HepG2 (cell line): Measurements from ENCODE around the gene PAMR1. TPM values are rescaled to one million over a fixed set of nuclear protein-coding genes. Genes with fewer than 3 reads are reported as not detected.

Experiments
- ARID4A ChIP-seq: sonication (generic); formaldehyde crosslinking; IDR thresholded peaks from 2 replicates; pipeline ENCODE4 v1.5.0; 2020; ENCODE audit warnings: mild to moderate bottlenecking, missing genetic modification reagents, borderline replicate concordance
- ARID5B ChIP-seq: IDR thresholded peaks from 2 replicates; pipeline ENCODE4 v1.4.0; 2020; ENCODE audit warnings: mild to moderate bottlenecking, missing genetic modification reagents
- BHLHE40 ChIP-seq: IDR thresholded peaks from 2 replicates; pipeline ENCODE4 v1.6.1; 2011; ENCODE audit warnings: low read length, improper control_type of control experiment
- CTCF ChIP-seq: sonication (generic); formaldehyde crosslinking; IDR thresholded peaks from 2 replicates; pipeline ENCODE4 v1.5.0; 2020; ENCODE audit warnings: mild to moderate bottlenecking, missing genetic modification reagents, moderate library complexity
- HMGXB4 ChIP-seq, 2 experiments: sonication (generic) in 1 of 2; formaldehyde crosslinking in 1 of 2; IDR thresholded peaks; 2 replicates each; pipeline versions ENCODE4 v1.4.0 to v1.6.1; 2018 to 2020; ENCODE audit warnings: missing genetic modification reagents in 2 of 2, borderline replicate concordance in 1 of 2, low read depth in 1 of 2, mild to moderate bottlenecking in 1 of 2, missing biosample characterization in 1 of 2
- STAG1 ChIP-seq: sonication (generic); formaldehyde crosslinking; IDR thresholded peaks from 2 replicates; pipeline ENCODE4 v1.4.0; 2020; ENCODE audit warnings: missing genetic modification reagents
- ZFP36L1 ChIP-seq: sonication (generic); formaldehyde crosslinking; IDR thresholded peaks from 2 replicates; pipeline ENCODE4 v1.8.0; 2022; ENCODE audit warnings: mild to moderate bottlenecking, missing genetic modification reagents, moderate library complexity
- ZNF644 ChIP-seq: IDR thresholded peaks from 2 replicates; pipeline ENCODE4 v1.6.1; 2016; ENCODE audit warnings: low read depth
- ZNF687 ChIP-seq: sonication (generic); formaldehyde crosslinking; IDR thresholded peaks from 2 replicates; pipeline ENCODE4 v1.5.1; 2020; ENCODE audit warnings: mild to moderate bottlenecking, missing genetic modification reagents, moderate library complexity
- ZNF737 ChIP-seq: sonication (generic); formaldehyde crosslinking; IDR thresholded peaks from 2 replicates; pipeline ENCODE4 v1.5.0; 2020; ENCODE audit warnings: missing genetic modification reagents, mild to moderate bottlenecking, borderline replicate concordance
- polyA plus RNA-seq, 8 experiments: library from polyadenylated mRNA; depleted of rRNA in 3 of 8; stranded (reverse) in 7 of 8; unstranded in 1 of 8; fragments of >200 nt; fragmentation: Illumina TruSeq in 4 of 8; extraction: Trizol in 4 of 8; gene quantifications; 2 replicates each; pipeline versions ENCODE4 v1.2.1 to v1.2.3, GENCODE V29; 2011 to 2016; ENCODE audit warnings: low read depth in 4 of 8, missing spikeins in 1 of 8, mixed read lengths in 1 of 8; ENCODE audit not compliant: insufficient read depth in 1 of 8
- total RNA-seq, 5 experiments: library from RNA; depleted of rRNA; stranded (reverse); fragments of >200 nt; fragmentation: Illumina TruSeq; extraction: Trizol; gene quantifications; 2 replicates each; pipeline ENCODE4 v1.2.3, GENCODE V29; 2016; ENCODE audit warnings: low read depth in 1 of 5

PAMR1 gene
- total and polyA plus RNA-seq, 2 of the 13 experiments (the other 11 are each of a cell fraction or from before 2014, with no cell fraction given), result not detected

- peak; percentile 34 for TF ChIP-seq ZNF687 (CRISPR knock-in tag)
- TF ChIP-seq BHLHE40, result peak; percentile 44; the same call in 1 of the 2 replicates
- peak; percentile 29; the same call in 1 of the 2 replicates for TF ChIP-seq ZNF644 (CRISPR knock-in tag)
- TF ChIP-seq HMGXB4 (CRISPR knock-in tag; IDR thresholded peaks at IDR 0.05; ENCODE audit: borderline replicate concordance in 1 of 2, low read depth in 1 of 2), result peak; percentile 51 to 52; a peak in 3 of 4 replicates
- 0 out of 2 replicates have a peak, but pooled peaks have one; percentile 41 for TF ChIP-seq ZFP36L1 (CRISPR knock-in tag)
- TF ChIP-seq CTCF (CRISPR knock-in tag), result peak; percentile 74
- TF ChIP-seq ARID4A (CRISPR knock-in tag), result peak; percentile 28; the same call in 1 of the 2 replicates
- TF ChIP-seq STAG1, result peak; percentile 62
- no peak for TF ChIP-seq ZNF737 (CRISPR knock-in tag)
- 0 out of 2 replicates have a peak, but pooled peaks have one; percentile 13 for TF ChIP-seq ARID5B (CRISPR knock-in tag)
Measured at GRCh38 chr11:35404388-35404775, 121.0 kb downstream of the PAMR1 start (continued).
